Measurements from ENCODE around the gene COL11A1. TPM values are rescaled to one million over a fixed set of nuclear protein-coding genes. Genes with fewer than 3 reads are reported as not detected.

COL11A1 gene
- total RNA-seq, 2 donors from 2014 or later: 0.52 to 2.6 TPM

- Histone ChIP-seq H3K27ac (no peak overlapping the region), H3K9me3 (no peaks in the 10 kb centered on the region), H3K4me1 (no peaks in the 10 kb centered on the region), H3K27me3 (no peaks in the 10 kb centered on the region), H3K36me3 (replicated peaks in 1 of 2; ENCODE audit: insufficient read depth in 1 of 2, low read depth in 2 of 2) (no peaks in the 10 kb centered on the region), H3K4me3 (no peak overlapping the region)
- no peak for TF ChIP-seq POLR2A (IDR thresholded peaks at IDR 0.05)
- TF ChIP-seq, protein P1, sequence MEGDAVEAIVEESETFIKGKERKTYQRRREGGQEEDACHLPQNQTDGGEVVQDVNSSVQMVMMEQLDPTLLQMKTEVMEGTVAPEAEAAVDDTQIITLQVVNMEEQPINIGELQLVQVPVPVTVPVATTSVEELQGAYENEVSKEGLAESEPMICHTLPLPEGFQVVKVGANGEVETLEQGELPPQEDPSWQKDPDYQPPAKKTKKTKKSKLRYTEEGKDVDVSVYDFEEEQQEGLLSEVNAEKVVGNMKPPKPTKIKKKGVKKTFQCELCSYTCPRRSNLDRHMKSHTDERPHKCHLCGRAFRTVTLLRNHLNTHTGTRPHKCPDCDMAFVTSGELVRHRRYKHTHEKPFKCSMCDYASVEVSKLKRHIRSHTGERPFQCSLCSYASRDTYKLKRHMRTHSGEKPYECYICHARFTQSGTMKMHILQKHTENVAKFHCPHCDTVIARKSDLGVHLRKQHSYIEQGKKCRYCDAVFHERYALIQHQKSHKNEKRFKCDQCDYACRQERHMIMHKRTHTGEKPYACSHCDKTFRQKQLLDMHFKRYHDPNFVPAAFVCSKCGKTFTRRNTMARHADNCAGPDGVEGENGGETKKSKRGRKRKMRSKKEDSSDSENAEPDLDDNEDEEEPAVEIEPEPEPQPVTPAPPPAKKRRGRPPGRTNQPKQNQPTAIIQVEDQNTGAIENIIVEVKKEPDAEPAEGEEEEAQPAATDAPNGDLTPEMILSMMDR (IDR thresholded peaks at IDR 0.05): peak; percentile 4 to 61 (median 42)
- peak in 3 of 4 donors; percentile 4 to 12 (median 11) for DNase-seq
- 51 to 55% methylated on average over 17 of the region's 17 CpGs for WGBS, 2 donors
- intact Hi-C loops (cut with DNase I): no loop called here
- ATAC-seq: no peak
Observed at GRCh38 chr1:102970496-102971078, 137.7 kb downstream of the COL11A1 start.

- Histone ChIP-seq H3K36me3 (replicated peaks in 1 of 2; ENCODE audit: insufficient read depth in 1 of 2, low read depth in 2 of 2) (no peaks in the 10 kb centered on the region), H3K27me3 (no peaks in the 10 kb centered on the region), H3K4me1 (no peaks in the 10 kb centered on the region), H3K4me3 (no peak overlapping the region), H3K27ac (no peak overlapping the region), H3K9me3 (no peaks in the 10 kb centered on the region)
- ATAC-seq: no peak
- intact Hi-C loops (cut with DNase I): no loop called here
- no peak for DNase-seq
- 22 to 28% methylated on average over 1 of the region's 1 CpG for WGBS, 2 donors
- TF ChIP-seq, protein P1 (IDR thresholded peaks at IDR 0.05): no peak
- TF ChIP-seq POLR2A (IDR thresholded peaks at IDR 0.05): no peak
Observed at GRCh38 chr1:102967786-102968185, 140.5 kb downstream of the COL11A1 start.

DNA sequence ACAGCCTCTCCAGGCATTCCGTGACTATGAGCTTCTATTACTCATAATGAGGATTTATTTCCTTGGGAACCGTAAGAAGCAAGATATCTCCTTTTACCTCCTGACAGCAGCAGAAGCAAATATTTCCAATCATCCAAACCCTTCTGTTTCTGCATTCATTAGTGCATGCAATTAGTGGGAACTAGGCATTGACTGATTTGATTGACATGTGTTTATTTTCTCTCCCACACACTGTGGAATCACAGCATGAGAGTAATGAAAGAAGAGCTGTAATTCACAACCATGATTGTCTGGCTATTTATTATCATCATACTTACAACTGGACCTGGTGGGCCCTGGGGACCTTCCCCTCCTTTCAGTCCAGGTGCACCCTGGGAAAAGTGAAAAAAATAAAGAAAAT, 146.8 kb downstream of the COL11A1 start:
- no peaks in the 10 kb centered on the region for H3K9me3 ChIP-seq
- WGBS, 2 donors: 79 to 85% methylated on average over 2 of the region's 2 CpGs
- H3K4me3 ChIP-seq: no peak overlapping the region
- ATAC-seq (no peak), DNase-seq (no peak)
- no peaks in the 10 kb centered on the region for H3K27me3 ChIP-seq
- intact Hi-C loops (cut with DNase I): no loop called here
- H3K36me3 ChIP-seq (replicated peaks in 1 of 2; ENCODE audit: insufficient read depth in 1 of 2, low read depth in 2 of 2): no peaks in the 10 kb centered on the region
- H3K27ac ChIP-seq: no peak overlapping the region
- TF ChIP-seq POLR2A (IDR thresholded peaks at IDR 0.05): no peak
- TF ChIP-seq, protein P1 (IDR thresholded peaks at IDR 0.05): no peak
- no peaks in the 10 kb centered on the region for H3K4me1 ChIP-seq

GRCh38 chr1:102954576-102954975, 153.7 kb downstream of the COL11A1 start:
- Histone ChIP-seq H3K4me3 (no peak overlapping the region), H3K36me3 (replicated peaks in 1 of 2; ENCODE audit: insufficient read depth in 1 of 2, low read depth in 2 of 2) (no peaks in the 10 kb centered on the region), H3K9me3 (no peaks in the 10 kb centered on the region), H3K4me1 (no peaks in the 10 kb centered on the region), H3K27ac (no peak overlapping the region), H3K27me3 (no peaks in the 10 kb centered on the region)
- no peak for TF ChIP-seq POLR2A (IDR thresholded peaks at IDR 0.05)
- TF ChIP-seq, protein P1 (IDR thresholded peaks at IDR 0.05): no peak
- DNase-seq (no peak), ATAC-seq (no peak)
- intact Hi-C loops (cut with DNase I): no loop called here
- 76 to 77% methylated on average over 14 of the region's 14 CpGs for WGBS, 2 donors

DNA sequence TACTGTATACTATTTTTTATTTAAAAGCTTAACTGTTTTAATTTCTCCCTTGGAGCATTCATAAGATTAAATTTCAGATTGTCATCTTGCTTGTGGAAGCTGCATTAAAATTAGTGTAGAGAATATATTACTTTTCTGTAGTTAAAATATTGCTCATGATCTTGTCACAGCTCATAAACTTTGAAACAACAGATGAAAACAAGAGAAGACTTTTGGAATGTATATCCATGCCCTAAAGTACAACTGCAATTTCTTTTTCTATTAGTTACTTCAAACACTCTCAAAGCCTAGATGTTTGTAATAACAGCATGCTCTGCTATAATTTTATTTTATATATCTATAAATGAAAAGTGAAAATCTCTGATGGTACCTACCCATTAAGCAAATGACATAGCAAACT, 155.9 kb downstream of the COL11A1 start:
- ATAC-seq: no peak
- Histone ChIP-seq H3K27me3 (no peaks in the 10 kb centered on the region), H3K9me3 (no peaks in the 10 kb centered on the region), H3K4me3 (no peak overlapping the region), H3K4me1 (no peaks in the 10 kb centered on the region), H3K36me3 (replicated peaks in 1 of 2; ENCODE audit: insufficient read depth in 1 of 2, low read depth in 2 of 2) (no peaks in the 10 kb centered on the region), H3K27ac (no peak overlapping the region)
- TF ChIP-seq, protein P1 (IDR thresholded peaks at IDR 0.05): no peak
- TF ChIP-seq POLR2A (IDR thresholded peaks at IDR 0.05): no peak
- intact Hi-C loops (cut with DNase I): no loop called here
- no peak for DNase-seq

Data from body of pancreas (tissue), 4 donors.